GM18868 (cell line): Measurements from ENCODE around the gene MRPL3.

ENCODE experiments used
- ATAC-seq: cut with Tn5 transposase; IDR thresholded peaks from one replicate; pipeline ENCODE4 v1.9.1; 2021; ENCODE audit warnings: mild to moderate bottlenecking, moderate library complexity; ENCODE audit not compliant: unreplicated experiment

Gene MRPL3

DNA sequence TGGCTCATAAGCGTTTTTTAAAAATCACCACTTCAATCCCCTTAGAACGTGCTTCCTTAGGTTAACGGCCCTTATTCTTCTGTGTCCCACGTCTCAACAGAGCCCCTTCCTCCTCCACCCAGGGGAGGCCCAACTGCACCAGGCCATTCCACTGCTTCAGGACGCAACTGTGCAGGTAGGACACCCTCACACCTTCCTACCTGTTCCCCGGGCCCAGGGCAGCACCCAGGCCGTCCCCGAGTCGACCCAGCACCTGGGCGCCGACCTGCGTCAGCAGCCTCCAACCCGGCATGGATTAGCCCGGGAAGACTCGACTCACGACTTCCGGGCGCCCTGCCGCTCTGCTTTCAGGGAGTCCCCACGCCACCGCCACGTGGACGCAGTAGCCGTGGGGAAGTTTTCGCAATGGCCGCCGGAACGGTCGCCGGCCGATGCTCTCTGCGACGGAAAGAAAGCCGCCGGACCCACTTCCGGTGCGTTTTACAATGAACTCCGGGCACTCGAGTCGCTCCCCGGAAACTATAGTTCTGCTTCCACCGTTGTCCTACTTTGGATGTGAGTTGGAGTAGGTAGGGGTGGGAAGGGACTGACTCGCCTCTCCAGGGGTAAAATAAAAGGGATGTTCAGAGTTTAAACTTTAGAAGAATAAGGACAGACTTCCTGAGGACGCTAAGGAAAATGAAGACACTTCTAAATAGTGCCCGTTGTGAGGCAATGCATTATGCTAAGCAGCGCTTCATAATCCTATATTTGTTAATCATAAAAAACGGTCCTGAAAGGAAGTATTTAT is at the start of gene MRPL3:
Gene MRPL3, minus strand, starts transcription at position 442 of the 790 bp plus-strand sequence. Its CDS starts 150 bp downstream, at position 292.
- ATAC-seq = peak; percentile 94

DNA sequence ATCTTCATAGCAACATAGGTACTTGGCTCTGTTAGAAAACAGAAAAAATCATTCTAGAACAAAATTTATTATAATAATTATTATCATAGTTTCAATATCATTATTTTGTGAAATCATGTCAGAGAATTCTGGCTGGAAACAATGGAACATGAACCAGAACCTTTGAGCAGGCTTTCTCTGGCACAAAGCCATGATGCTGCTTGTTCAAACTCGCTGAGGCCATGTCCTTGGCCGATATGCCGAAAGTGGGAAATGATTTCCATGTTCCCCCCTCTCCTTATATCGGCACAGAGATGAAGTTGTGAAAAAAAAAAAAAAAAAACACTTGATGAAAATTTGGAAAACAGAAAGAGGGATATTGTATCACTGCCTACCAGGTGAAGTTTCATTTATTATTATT is 49.0 kb upstream of the MRPL3 start:
- no peak for ATAC-seq

- ATAC-seq = no peak
These were observed 48.0 kb upstream of the MRPL3 start for GRCh38 chr3:131550562-131551465.

- no peak for ATAC-seq
These were observed 46.6 kb upstream of the MRPL3 start for GRCh38 chr3:131549340-131549739.

DNA sequence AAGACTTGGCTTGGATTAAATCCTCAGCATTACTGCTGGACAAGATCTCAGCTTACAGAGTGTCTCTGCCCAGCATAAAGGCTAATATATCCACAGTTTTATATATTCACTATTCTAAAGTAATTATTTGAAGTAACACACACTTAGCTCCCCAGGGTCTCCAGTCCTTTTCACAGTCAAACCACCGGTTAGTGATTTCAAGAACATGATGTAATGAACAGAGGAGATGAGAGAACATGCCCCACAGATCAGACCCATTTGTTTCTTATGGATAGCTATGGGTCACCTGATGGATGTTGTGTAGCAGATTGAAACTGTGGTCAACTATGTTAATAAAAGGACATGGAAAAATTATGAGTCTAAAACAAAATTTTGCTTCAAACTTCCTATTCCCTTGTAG is 44.8 kb upstream of the MRPL3 start:
- no peak for ATAC-seq

DNA sequence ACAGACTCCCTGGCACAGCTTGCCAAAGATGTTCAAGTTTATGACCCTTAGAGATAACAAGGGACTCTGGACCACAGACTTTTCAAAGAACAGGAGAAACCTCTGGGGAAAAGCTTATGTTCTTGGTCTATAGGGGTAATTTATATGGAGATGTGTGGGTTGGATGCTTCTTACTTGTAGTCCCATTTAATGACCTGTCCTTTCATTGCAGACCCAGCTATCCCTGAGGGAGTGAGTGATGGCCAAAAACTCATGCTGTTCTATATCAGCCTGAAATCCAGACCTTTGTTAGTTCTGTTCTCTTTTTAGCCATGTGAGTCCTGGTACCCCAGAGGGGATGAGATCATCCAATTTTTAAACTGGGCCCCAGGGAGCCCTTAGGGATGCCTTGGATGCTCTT is 43.7 kb upstream of the MRPL3 start:
- no peak for ATAC-seq

GRCh38 chr3:131544557-131544956 is 41.8 kb upstream of the MRPL3 start:
- ATAC-seq = no peak

- no peak for ATAC-seq
These were observed 40.9 kb upstream of the MRPL3 start for GRCh38 chr3:131543714-131544113.

DNA sequence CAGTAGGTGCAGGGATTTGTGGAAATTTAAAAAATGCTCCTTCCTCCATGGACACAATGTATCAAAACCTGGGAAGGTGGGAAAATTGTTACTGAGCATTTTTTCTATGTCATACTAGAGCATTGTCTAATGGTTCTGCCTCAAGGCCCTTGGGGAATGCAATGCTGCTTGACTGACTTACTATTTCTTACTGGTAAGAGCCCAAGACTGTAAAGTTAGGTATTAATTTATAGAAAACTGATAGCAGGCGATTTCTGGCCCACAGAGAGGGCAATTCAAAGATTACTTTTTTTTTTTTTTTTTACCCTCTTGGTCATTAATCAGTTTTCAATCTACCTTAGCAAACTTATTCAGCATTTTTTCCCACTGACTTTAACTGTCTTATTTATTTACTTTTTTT is 38.5 kb upstream of the MRPL3 start:
- no peak for ATAC-seq

DNA sequence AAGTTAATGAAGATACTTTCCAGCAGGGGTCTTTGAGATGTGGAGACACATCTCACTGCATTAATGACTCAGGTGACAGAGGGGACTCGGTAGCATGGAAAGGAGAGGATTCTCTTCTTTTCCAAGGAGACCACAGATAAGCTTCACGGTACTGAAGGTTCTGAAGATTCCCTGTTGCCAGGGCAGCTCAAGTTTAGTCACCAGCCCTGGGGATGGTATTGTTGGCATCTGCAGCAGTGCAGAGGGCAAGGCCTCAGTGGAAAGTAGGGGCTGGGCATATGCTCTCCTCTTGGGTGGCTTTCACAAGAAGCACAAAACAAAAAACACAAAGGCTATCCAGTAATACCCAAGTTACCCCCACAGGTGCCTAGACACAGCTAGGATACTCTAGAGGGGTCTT is 38.0 kb upstream of the MRPL3 start:
- ATAC-seq = no peak

- no peak for ATAC-seq
These were observed 37.4 kb upstream of the MRPL3 start for GRCh38 chr3:131540143-131540542.

DNA sequence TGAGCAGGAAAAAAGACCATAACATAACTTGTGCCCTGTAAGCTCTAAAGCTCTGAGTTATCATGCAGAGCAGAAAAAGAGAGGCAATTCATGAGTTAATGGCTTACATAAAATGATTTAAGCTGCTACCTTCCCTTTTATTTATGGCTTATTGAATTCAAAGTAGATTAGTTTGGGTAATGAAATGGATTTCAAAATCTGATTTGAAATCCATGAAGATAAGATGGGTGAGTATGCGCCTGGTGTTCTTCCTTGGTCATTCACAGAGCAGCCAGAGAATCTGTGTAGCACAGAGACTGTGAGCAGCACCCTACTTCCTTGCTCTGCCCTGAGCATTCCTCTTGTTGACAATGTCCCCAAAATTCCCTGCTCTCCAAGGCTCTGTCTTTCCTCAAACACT is 36.2 kb upstream of the MRPL3 start:
- no peak for ATAC-seq

GRCh38 chr3:131537531-131537930 is 34.8 kb upstream of the MRPL3 start:
- no peak for ATAC-seq

- no peak for ATAC-seq
These were observed 32.8 kb upstream of the MRPL3 start for GRCh38 chr3:131535596-131535995.

GRCh38 chr3:131535131-131535530 is 32.4 kb upstream of the MRPL3 start:
- ATAC-seq = no peak

DNA sequence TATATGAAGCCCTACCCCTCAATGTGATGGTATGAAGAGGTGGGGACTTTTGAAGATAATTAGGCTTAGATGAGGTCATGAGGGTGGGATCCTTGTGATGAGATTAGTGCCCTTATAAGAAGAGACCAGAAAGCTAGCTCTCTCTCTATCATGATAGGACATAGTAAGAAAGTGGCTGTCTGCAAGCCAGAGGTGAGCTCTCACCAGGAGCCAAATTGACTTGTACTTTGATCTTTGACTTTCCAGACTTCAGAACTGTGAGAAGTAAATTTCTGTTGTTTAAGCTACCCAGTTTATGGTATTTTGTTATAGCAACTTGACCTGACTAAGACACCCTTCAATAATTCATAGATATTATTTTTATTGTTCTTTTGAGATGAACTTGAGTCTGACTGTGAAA is 29.9 kb upstream of the MRPL3 start:
- no peak for ATAC-seq

DNA sequence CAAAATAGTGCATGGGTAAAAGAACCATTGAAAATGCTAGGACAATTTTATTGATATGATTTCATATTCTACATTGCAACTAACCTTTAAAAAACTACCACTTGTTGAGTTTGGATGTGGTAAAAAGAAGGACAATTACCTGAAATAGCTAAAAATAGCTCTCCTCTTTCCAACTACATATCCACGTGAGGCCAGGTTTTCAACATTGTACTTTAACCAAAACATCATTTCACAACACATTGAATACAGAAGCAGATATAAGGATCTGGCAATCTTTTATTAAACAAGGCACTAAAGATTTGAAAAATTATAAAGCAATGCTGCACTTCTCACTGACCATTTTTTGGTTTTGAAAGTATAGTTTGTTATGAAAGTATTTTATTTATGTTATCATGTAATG is 28.1 kb upstream of the MRPL3 start:
- no peak for ATAC-seq

DNA sequence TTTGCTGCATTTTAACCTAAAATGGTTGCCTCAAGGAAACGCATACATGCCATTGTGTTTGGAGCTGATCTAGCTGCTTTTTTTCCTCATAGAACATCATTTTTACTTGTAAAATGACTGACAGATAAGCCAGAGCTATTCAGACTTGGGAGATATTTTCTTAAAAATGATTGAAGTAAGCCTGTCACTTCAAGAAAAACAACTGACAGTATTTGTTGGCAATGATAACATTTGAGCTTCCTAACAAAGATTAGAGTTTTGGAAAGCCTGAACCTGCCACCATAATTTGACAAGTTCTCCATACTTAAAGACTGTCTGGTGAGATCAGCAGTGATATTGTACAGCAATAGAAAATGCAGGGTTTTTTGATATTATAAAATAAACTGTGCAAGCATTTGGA is 27.6 kb upstream of the MRPL3 start:
- ATAC-seq = no peak

DNA sequence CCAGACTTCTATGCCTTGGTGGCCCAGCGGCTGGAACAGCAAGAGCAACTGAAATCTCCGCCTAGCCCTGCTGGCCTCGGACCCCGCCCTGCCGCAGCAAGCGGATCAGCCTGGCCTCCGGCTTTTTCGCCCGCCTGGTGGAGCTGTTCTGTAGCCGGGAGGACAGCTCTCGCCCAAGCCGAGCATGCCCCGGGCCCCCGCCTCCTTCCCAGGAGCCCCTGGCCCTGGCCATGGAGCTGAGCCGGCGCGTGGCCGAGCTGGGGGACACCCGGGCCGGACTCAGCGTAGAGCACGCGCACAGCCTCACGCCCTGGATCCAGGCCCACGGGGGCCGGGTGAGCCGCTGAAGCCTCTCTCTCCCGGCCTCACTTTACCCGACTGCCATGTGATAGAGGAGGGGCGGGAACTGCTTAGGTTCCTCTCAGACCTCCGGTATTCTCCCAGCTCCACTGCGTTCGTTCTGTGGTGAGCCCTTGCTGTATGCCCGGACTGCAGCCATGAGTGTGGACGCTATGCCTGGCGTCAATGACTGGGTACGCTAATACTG is 24.1 kb upstream of the MRPL3 start:
- ATAC-seq = no peak

DNA sequence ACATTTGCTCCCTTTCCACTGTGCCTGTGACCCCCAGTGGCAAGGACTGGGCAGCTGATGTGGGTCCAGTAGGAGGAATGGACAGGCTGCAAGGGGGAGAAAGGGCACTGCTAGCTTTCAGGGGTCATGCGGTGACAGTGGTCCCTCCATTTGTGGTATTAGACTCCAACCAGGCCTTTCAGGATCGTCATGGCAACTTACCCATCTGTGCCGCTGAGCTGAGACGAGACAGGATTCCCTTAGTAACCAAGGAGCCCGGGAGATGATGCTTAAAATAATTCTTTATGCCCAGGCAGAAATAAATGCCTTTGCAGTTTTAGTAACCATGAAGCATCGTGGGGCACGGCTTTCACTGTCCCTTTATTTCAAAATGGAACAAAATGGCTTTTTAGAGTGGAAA is 15.9 kb upstream of the MRPL3 start:
- no peak for ATAC-seq

DNA sequence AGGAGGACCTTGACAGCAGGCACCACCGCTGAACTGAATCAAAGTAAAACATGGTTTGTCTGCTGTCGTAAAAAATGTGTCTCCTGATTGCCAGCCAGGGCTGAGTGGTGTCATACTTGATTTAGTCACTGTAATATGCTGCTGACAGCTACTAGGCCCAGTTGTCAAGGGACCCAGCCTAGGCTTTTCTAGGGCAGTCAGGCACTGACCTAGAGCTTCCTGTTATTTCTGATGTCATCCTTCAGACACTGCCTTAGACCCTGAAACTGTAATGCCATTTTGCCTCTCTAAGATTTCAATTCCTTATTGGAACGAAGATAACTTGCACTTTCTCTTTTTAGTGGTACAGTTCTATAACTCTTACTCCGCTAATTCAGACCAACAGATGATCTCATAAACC is 2.6 kb upstream of the MRPL3 start:
- no peak for ATAC-seq

DNA sequence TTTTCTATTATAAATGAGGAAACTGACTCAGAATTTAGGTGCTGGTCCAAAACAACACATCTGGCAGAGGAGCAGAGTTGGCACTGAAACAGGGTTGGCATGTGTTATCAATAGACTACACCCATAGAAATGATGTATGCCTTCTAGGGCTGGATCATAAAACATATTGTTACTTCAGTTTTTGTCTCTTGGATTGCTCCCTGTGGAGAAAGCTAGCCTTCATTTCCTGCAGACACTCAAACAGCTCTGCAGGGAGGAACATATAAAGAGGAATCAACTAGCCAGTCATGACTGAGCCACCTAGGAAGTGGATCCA is 507 bp upstream of the MRPL3 start:
- ATAC-seq = no peak
